Skeletal muscle cell (primary cell): ENCODE data around the gene PIBF1.
"Not testable (repeated sequence)": the region's sequence is repeated elsewhere in the genome, so short reads cannot be mapped to it uniquely, and the experiment has no call there.

Experiments
- DNase-seq: peaks from one replicate; pipeline ENCODE4 v3.0.0-alpha.2; 2010; ENCODE audit warnings: low read depth
- H3K4me3 ChIP-seq: 2 replicates; pipeline ENCODE4 v1.5.1; 2011; ENCODE audit warnings: low read depth, mild to moderate bottlenecking, control low read depth, low read length, moderate library complexity

The PIBF1 gene

GRCh38 chr13:72820156-72820897 lies 38.4 kb downstream of the PIBF1 start:
- no peak overlapping the region for H3K4me3 ChIP-seq
- DNase-seq, result peak; percentile 9

- DNase-seq, result no peak
- no peak overlapping the region for H3K4me3 ChIP-seq
These were observed 39.0 kb downstream of the PIBF1 start for GRCh38 chr13:72820898-72821279.

DNA sequence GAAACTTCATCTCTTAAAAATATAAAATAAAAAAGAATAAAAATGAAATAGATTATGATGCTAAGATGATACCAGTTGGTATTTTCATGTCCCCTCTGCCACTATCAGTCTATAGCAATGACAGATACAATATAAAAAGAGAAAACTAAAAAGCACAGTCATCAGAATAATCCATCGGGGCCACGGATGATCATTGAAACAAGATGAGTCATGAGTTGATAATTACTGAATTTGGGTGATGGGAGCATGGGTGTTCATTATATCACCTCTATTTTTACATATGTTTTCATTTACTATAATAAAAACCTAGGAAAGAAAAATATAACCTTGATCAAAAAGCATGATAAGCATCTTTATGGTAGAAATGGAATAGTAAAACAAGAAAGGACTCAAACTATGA lies 41.1 kb downstream of the PIBF1 start:
- DNase-seq, result no peak

GRCh38 chr13:72823724-72824123 lies 41.8 kb downstream of the PIBF1 start:
- H3K4me3 ChIP-seq, result no peak overlapping the region
- DNase-seq, result no peak

More for the DNA sequence above, 41.1 kb downstream of the PIBF1 start:
- H3K4me3 ChIP-seq, result no peak overlapping the region

DNA sequence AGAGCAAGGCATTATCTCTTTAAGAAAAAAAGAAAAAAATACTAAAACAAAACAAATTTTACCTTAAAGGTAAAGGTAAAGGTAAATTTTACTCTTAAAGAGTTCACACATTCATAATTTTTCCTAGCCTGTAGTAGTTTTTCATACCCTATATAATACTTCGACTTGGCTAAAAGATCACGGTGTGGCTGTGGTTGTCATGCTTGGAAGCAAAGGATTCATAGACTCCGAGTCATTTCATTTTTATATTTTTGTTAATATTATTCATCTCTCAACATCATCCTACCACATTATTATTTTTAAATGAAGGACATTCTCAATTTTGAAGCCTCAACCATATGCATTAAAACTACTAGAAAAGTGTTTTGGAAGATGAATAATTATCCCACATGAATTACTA lies 52.7 kb downstream of the PIBF1 start:
- no peak for DNase-seq
- no peak overlapping the region for H3K4me3 ChIP-seq

- H3K4me3 ChIP-seq, result no peak overlapping the region
- no peak for DNase-seq
These were observed 58.0 kb downstream of the PIBF1 start for GRCh38 chr13:72839831-72840426.

DNA sequence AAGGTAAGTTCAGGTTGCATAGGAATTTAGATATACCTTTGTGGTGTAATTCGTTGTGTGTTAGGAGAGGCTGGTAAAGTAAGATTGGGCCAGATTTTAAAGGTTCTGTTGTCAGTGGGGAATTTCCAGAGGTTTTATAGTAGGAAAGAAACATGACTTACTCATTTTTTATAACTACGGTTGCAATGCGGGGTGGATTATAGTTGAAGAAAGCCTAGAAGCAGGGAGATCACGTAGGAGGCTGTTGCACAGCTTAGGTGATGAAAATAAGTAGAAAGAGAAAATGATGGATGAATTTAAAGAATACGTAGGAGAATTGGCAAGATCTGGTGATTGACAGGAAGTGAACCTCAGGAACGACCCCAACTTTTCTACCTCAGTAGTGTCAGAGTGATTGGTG lies 61.1 kb downstream of the PIBF1 start:
- no peak for DNase-seq
- H3K4me3 ChIP-seq, result no peak overlapping the region

- DNase-seq, H3K4me3 ChIP-seq: not testable (repeated sequence)
These were observed 63.2 kb downstream of the PIBF1 start for GRCh38 chr13:72845148-72845547.

GRCh38 chr13:72849571-72849970 lies 67.6 kb downstream of the PIBF1 start:
- no peak overlapping the region for H3K4me3 ChIP-seq
- no peak for DNase-seq

GRCh38 chr13:72850959-72851677 lies 69.2 kb downstream of the PIBF1 start:
- DNase-seq, result no peak
- H3K4me3 ChIP-seq, result no peak overlapping the region

- no peak for DNase-seq
- no peak overlapping the region for H3K4me3 ChIP-seq
These were observed 69.7 kb downstream of the PIBF1 start for GRCh38 chr13:72851678-72852014.

DNA sequence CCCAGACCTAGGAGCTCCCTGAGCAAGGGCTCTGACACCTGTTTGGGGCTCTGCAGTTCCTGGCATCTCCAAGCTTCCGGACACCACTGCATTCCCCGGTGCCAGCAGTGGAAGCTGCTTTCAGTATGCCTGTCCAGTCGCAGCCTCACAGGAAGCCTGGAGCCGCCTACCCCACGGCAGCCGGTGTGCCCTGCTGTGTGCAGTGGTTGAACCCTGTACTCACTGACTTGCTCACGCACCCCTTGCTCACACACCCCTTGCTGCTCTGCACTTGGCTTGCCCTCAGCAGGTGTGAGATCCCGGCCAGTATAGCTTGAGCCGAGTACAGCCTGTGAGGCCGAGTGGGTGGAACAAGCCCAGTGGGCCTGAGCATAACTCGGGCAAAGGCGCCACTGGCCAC lies 70.3 kb downstream of the PIBF1 start:
- no peak overlapping the region for H3K4me3 ChIP-seq
- DNase-seq, result no peak

GRCh38 chr13:72853000-72853399 lies 71.1 kb downstream of the PIBF1 start:
- no peak overlapping the region for H3K4me3 ChIP-seq

DNA sequence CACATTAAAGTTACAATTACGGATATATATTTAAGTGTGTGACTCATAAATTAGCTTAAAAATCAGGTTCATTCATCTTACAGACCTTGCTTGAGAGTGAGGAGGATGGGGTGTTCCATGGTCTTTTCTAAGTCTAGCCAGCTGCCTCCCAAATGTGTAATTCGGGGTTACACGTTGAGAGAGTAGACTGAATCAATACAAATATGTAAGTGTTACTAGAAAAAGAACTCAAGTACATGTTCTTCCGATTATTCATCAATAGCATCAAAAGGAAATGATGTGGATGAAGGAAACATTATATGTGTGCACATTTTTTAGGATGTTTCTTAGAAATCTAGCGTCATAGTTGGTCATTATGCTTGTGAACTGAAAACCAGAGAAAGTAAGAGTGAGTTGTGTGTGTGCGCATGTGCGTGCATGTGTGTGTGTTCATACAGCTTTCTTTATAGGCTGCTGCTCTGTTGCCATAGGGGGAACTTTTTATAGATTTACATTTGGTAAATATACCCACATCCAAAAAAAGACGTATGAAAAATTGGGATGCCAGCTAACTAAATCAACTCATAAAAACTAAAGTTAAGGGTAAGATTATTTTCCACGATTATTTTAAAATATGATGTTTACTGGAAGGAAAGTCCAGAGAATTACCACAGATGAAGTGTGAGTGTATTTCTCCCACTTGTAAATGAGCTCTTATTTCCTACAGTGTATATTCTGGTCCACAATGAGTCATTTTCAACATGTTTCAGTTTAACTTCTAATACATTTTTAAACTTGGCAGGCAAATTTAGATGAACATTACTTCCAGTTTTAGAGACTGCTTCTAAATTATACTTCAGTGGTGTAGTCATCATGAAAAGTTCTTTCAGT lies 82.4 kb downstream of the PIBF1 start:
- H3K4me3 ChIP-seq, result no peak overlapping the region
- no peak for DNase-seq

More at GRCh38 chr13:72853000-72853399, 71.1 kb downstream of the PIBF1 start:
- DNase-seq, result no peak

DNA sequence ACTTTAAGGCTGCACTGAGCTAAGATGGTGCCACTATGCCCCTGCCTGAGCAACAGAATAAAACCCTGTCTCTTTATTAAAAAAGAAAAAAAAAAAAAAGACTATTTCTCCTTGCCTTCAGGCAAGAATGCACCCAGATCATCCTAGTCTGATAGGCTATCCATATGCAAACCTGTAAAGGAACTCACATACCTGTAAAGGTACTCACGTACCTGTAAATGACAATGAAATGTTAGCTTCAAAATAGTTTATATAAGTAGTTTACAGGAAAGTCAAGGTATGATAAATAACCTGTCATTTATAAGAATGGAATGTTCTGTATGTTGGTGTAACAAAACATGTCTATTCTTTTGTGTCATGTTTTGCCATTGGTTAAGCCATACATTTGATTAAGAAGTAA lies 86.3 kb downstream of the PIBF1 start:
- no peak for DNase-seq

GRCh38 chr13:72875233-72875632 lies 93.3 kb downstream of the PIBF1 start:
- no peak overlapping the region for H3K4me3 ChIP-seq
- DNase-seq, result no peak

More for the DNA sequence above, 86.3 kb downstream of the PIBF1 start:
- no peak overlapping the region for H3K4me3 ChIP-seq

DNA sequence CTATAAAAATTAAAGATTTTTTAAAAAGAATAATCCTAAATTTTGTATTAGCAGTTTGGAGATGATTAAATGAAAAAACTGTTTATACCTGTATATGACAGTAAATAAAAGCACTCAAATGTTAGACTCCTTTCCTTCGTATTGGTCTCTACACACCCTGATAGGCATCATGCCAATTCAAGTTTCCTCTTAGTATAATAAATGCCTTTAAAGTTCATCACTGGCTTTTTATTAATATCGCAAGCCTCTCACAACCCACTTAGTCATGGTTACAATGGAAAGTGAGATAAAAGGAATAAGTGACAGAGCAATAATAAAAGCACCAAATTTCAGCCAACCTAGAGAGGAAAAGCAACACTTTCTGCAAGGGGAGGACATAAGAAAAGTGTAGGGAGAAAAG lies 102.2 kb downstream of the PIBF1 start:
- no peak for DNase-seq
- H3K4me3 ChIP-seq, result no peak overlapping the region

GRCh38 chr13:72886272-72887067 lies 104.5 kb downstream of the PIBF1 start:
- no peak for DNase-seq

GRCh38 chr13:72889495-72889894 lies 107.6 kb downstream of the PIBF1 start:
- H3K4me3 ChIP-seq, result no peak overlapping the region
- no peak for DNase-seq

More at GRCh38 chr13:72886272-72887067, 104.5 kb downstream of the PIBF1 start:
- H3K4me3 ChIP-seq, result no peak overlapping the region
